Hepatocyte (in vitro differentiated cells): Measurements from ENCODE around the gene SRC.

ENCODE experiments used
- EZH2 ChIP-seq: fragments of 200-600 bp; sonication (generic); IDR thresholded peaks from 2 replicates; pipeline ENCODE4 v1.6.1; 2016; ENCODE audit warnings: antibody characterized with exemption, mild to moderate bottlenecking, borderline replicate concordance
- TF ChIP-seq, protein P1 (sequence below): fragments of 200-600 bp; sonication (generic); IDR thresholded peaks from 2 replicates; pipeline ENCODE4 v1.5.1; 2016; ENCODE audit warnings: antibody characterized with exemption, mild to moderate bottlenecking; ENCODE audit not compliant: poor library complexity

DNA sequence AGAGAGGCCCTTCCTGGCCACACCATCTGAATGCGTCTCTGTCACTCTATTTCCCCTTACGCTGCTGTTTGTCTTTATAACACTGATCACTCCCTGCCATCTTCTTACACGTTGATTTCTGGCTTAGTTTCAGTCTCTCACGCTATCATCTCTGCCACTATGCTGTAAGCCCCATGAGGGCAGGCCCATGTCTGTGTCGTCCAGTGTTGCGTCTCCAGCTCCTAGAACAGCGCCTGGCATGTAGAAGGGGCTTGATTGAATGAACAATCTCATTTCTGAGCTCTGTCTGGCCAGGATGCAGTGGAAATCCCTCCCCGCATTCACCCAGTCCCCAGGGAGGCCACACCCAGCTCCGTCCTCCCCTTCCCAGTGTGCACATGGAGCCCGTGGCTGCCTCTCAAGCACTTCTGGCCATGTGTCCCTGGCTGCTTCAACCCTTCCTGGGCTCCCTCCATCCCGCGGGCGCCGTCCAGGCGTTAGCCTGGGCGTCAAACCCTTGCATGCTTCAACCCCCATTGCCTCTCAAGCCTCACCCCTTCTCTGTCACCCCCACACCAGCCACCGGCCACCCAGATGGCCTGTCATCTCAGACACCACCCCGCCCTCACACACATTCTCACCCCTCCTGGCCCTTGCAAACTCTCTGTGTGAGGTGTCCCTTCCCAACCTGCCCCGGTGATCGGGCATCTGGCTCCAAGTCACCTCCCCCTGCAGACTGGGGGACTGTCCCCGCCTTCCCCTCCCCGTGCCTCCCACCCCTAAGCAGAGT, 71.1 kb downstream of the SRC start:
- TF ChIP-seq, protein P1, sequence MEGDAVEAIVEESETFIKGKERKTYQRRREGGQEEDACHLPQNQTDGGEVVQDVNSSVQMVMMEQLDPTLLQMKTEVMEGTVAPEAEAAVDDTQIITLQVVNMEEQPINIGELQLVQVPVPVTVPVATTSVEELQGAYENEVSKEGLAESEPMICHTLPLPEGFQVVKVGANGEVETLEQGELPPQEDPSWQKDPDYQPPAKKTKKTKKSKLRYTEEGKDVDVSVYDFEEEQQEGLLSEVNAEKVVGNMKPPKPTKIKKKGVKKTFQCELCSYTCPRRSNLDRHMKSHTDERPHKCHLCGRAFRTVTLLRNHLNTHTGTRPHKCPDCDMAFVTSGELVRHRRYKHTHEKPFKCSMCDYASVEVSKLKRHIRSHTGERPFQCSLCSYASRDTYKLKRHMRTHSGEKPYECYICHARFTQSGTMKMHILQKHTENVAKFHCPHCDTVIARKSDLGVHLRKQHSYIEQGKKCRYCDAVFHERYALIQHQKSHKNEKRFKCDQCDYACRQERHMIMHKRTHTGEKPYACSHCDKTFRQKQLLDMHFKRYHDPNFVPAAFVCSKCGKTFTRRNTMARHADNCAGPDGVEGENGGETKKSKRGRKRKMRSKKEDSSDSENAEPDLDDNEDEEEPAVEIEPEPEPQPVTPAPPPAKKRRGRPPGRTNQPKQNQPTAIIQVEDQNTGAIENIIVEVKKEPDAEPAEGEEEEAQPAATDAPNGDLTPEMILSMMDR = no peak
- no peak for TF ChIP-seq EZH2
